ENCODE results near the gene PLEKHG3. TPM values are rescaled to one million over a fixed set of nuclear protein-coding genes. Genes with fewer than 3 reads are reported as not detected.

PLEKHG3 gene
- total and polyA plus RNA-seq, 2 donors (not counting 1 experiment from before 2014, with no cell fraction given) = 0.17 to 3.0 TPM

DNA sequence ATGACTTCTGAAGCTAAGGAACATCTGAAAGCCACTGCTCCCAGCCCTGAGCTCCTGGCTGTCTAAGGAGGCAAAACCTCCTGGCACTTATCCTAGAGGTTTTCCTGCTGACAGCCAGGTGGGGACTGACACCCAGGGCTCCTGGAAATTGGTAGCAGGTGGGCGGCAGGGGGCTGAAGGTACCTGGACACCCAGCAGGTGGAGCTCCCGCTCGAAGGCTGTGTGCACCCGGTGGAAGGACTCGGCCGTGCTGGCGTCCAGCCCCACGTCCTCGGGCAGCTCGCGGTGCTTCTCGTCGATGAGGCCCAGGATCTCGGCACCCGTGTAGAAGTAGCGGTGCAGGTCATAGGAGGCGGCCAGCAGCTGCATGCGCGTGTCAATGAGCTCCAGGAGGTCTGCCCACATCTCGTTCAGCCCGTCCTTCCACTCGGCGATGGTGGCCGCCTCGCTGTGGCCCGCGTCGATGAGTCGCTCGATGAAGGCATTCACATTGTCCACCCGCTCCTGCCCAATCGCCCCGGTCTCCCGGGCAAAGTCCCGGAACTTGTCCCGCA is 68.2 kb downstream of the PLEKHG3 start:
- Histone ChIP-seq H3K79me2 (ENCODE audit: control insufficient read depth, insufficient read depth, low read length) (no peaks in the 10 kb centered on the region), H3K27ac (ENCODE audit: insufficient read depth, low read length) (no peak overlapping the region), H3K4me1 (ENCODE audit: control insufficient read depth, extremely low read depth, insufficient read depth, low read length) (no peaks in the 10 kb centered on the region), H3K9ac (ENCODE audit: insufficient read depth, low read length) (no peak overlapping the region), H3K4me2 (ENCODE audit: extremely low read depth, insufficient read depth, low read length) (no peak overlapping the region), H3K36me3 (ENCODE audit: control insufficient read depth, insufficient read depth, low read length) (no peaks in the 10 kb centered on the region), H3K4me3 (replicated peaks in 1 of 4; ENCODE audit: control extremely low read depth in 1 of 4, insufficient read depth in 1 of 4, low read depth in 3 of 4, low read length in 4 of 4) (no peak overlapping the region), H3K9me3 (ENCODE audit: control insufficient read depth, insufficient read depth, low read depth, low read length) (no peaks in the 10 kb centered on the region), H2AFZ (ENCODE audit: low read length) (no peak overlapping the region), H3K27me3 (ENCODE audit: control insufficient read depth, insufficient read depth, low read length) (peaks cover 12% of the 10 kb centered on the region), H4K20me1 (ENCODE audit: control insufficient read depth, extremely low read depth, insufficient read depth, low read length) (no peaks in the 10 kb centered on the region)
- no peak for DNase-seq (ENCODE audit: low read depth in 2 of 2)
- no peak for TF ChIP-seq EZH2 (IDR thresholded peaks at IDR 0.05; ENCODE audit: low read length, missing control alignments)
- TF ChIP-seq, protein P1, sequence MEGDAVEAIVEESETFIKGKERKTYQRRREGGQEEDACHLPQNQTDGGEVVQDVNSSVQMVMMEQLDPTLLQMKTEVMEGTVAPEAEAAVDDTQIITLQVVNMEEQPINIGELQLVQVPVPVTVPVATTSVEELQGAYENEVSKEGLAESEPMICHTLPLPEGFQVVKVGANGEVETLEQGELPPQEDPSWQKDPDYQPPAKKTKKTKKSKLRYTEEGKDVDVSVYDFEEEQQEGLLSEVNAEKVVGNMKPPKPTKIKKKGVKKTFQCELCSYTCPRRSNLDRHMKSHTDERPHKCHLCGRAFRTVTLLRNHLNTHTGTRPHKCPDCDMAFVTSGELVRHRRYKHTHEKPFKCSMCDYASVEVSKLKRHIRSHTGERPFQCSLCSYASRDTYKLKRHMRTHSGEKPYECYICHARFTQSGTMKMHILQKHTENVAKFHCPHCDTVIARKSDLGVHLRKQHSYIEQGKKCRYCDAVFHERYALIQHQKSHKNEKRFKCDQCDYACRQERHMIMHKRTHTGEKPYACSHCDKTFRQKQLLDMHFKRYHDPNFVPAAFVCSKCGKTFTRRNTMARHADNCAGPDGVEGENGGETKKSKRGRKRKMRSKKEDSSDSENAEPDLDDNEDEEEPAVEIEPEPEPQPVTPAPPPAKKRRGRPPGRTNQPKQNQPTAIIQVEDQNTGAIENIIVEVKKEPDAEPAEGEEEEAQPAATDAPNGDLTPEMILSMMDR (conservative IDR thresholded peaks at IDR 0.05 in 1 of 2, IDR thresholded peaks at IDR 0.05 in 1 of 2; ENCODE audit: low read depth in 1 of 2, low read length in 2 of 2) = no peak

DNA sequence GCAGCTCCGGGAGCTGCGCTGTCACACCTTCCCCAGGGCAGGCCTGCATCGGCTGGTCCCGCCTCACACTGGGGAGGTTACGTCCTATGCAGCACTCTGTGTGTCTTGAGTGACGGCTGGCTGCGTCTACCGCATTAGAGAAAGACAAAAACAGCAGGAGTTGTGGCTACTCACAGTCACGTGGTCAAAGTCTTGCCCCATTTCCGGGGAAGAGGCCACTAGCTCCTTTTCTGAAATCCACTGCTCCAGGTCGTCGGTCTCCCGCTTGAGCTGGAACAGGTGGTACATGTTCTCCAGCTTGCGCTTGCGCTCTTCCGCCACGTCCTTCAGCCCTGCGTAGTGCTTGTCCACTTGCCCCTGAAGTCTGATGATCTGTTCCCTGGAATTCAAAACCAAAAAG is 68.8 kb downstream of the PLEKHG3 start:
- Histone ChIP-seq H2AFZ (ENCODE audit: low read length) (no peak overlapping the region), H3K4me3 (replicated peaks in 1 of 4; ENCODE audit: control extremely low read depth in 1 of 4, insufficient read depth in 1 of 4, low read depth in 3 of 4, low read length in 4 of 4) (no peak overlapping the region), H3K79me2 (ENCODE audit: control insufficient read depth, insufficient read depth, low read length) (no peaks in the 10 kb centered on the region), H3K36me3 (ENCODE audit: control insufficient read depth, insufficient read depth, low read length) (no peaks in the 10 kb centered on the region), H3K27ac (ENCODE audit: insufficient read depth, low read length) (no peak overlapping the region), H3K9ac (ENCODE audit: insufficient read depth, low read length) (no peak overlapping the region), H4K20me1 (ENCODE audit: control insufficient read depth, extremely low read depth, insufficient read depth, low read length) (no peaks in the 10 kb centered on the region), H3K4me2 (ENCODE audit: extremely low read depth, insufficient read depth, low read length) (no peak overlapping the region), H3K4me1 (ENCODE audit: control insufficient read depth, extremely low read depth, insufficient read depth, low read length) (no peaks in the 10 kb centered on the region), H3K27me3 (ENCODE audit: control insufficient read depth, insufficient read depth, low read length) (peaks cover 14% of the 10 kb centered on the region), H3K9me3 (ENCODE audit: control insufficient read depth, insufficient read depth, low read depth, low read length) (no peaks in the 10 kb centered on the region)
- DNase-seq (ENCODE audit: low read depth in 2 of 2) = no peak
- no peak for TF ChIP-seq EZH2 (IDR thresholded peaks at IDR 0.05; ENCODE audit: low read length, missing control alignments)
- TF ChIP-seq, protein P1 (conservative IDR thresholded peaks at IDR 0.05 in 1 of 2, IDR thresholded peaks at IDR 0.05 in 1 of 2; ENCODE audit: low read depth in 1 of 2, low read length in 2 of 2) = no peak

DNA sequence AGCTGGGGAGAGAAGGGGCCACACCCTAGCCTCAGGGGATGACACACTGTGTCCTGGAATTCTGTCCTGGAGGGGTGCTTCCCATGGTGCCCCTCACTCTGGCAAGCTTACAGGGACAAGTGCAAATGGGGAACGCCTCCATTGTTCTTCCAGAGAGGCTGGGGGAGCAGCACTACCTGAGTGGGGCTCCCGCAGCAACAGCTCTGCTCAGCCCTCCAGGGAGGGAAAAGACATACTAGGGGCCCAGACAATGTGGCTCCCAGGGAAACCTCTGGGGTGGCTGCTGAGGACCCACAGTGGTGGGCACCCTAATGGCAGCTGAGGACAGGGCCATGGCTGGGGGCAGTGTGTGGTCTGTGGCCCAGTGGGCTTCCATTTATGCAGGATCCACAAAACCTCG is 69.4 kb downstream of the PLEKHG3 start:
- Histone ChIP-seq H2AFZ (ENCODE audit: low read length) (no peak overlapping the region), H3K27ac (ENCODE audit: insufficient read depth, low read length) (no peak overlapping the region), H3K9ac (ENCODE audit: insufficient read depth, low read length) (no peak overlapping the region), H3K4me3 (replicated peaks in 1 of 4; ENCODE audit: control extremely low read depth in 1 of 4, insufficient read depth in 1 of 4, low read depth in 3 of 4, low read length in 4 of 4) (no peak overlapping the region), H3K4me1 (ENCODE audit: control insufficient read depth, extremely low read depth, insufficient read depth, low read length) (no peaks in the 10 kb centered on the region), H4K20me1 (ENCODE audit: control insufficient read depth, extremely low read depth, insufficient read depth, low read length) (no peaks in the 10 kb centered on the region), H3K4me2 (ENCODE audit: extremely low read depth, insufficient read depth, low read length) (no peak overlapping the region), H3K9me3 (ENCODE audit: control insufficient read depth, insufficient read depth, low read depth, low read length) (no peaks in the 10 kb centered on the region), H3K79me2 (ENCODE audit: control insufficient read depth, insufficient read depth, low read length) (no peaks in the 10 kb centered on the region), H3K36me3 (ENCODE audit: control insufficient read depth, insufficient read depth, low read length) (no peaks in the 10 kb centered on the region), H3K27me3 (ENCODE audit: control insufficient read depth, insufficient read depth, low read length) (peaks cover 14% of the 10 kb centered on the region)
- no peak for TF ChIP-seq EZH2 (IDR thresholded peaks at IDR 0.05; ENCODE audit: low read length, missing control alignments)
- TF ChIP-seq, protein P1 (conservative IDR thresholded peaks at IDR 0.05 in 1 of 2, IDR thresholded peaks at IDR 0.05 in 1 of 2; ENCODE audit: low read depth in 1 of 2, low read length in 2 of 2) = no peak
- no peak for DNase-seq (ENCODE audit: low read depth in 2 of 2)

Data from fibroblast of lung (primary cell).